ENCODE measurements around the gene MAPK7. TPM values are rescaled to one million over a fixed set of nuclear protein-coding genes. Genes with fewer than 3 reads are reported as not detected.

The MAPK7 gene
- polyA plus RNA-seq, 2 of the 4 experiments (the other 2 are of a cell fraction) = 7.2 to 25.8 TPM

- TF ChIP-seq, protein P1, sequence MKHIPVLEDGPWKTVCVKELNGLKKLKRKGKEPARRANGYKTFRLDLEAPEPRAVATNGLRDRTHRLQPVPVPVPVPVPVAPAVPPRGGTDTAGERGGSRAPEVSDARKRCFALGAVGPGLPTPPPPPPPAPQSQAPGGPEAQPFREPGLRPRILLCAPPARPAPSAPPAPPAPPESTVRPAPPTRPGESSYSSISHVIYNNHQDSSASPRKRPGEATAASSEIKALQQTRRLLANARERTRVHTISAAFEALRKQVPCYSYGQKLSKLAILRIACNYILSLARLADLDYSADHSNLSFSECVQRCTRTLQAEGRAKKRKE (CRISPR knock-in tag; IDR thresholded peaks at IDR 0.05; ENCODE audit: low read depth) = no peak
- TF ChIP-seq SMC3 (IDR thresholded peaks at IDR 0.05) (no peak), GATA3 (IDR thresholded peaks at IDR 0.05; ENCODE audit: borderline replicate concordance) (no peak), ZC3H11A (IDR thresholded peaks at IDR 0.05) (no peak), CEBPB (IDR thresholded peaks at IDR 0.05) (no peak), RARB (CRISPR knock-in tag; IDR thresholded peaks at IDR 0.05) (no peak), JUNB (IDR thresholded peaks at IDR 0.05) (no peak)
- TF ChIP-seq, protein P2, sequence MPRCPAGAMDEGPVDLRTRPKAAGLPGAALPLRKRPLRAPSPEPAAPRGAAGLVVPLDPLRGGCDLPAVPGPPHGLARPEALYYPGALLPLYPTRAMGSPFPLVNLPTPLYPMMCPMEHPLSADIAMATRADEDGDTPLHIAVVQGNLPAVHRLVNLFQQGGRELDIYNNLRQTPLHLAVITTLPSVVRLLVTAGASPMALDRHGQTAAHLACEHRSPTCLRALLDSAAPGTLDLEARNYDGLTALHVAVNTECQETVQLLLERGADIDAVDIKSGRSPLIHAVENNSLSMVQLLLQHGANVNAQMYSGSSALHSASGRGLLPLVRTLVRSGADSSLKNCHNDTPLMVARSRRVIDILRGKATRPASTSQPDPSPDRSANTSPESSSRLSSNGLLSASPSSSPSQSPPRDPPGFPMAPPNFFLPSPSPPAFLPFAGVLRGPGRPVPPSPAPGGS (IDR thresholded peaks at IDR 0.05) = no peak
Observed at GRCh38 chr17:19354748-19355147, 23.6 kb upstream of the MAPK7 start (continued).

DNA sequence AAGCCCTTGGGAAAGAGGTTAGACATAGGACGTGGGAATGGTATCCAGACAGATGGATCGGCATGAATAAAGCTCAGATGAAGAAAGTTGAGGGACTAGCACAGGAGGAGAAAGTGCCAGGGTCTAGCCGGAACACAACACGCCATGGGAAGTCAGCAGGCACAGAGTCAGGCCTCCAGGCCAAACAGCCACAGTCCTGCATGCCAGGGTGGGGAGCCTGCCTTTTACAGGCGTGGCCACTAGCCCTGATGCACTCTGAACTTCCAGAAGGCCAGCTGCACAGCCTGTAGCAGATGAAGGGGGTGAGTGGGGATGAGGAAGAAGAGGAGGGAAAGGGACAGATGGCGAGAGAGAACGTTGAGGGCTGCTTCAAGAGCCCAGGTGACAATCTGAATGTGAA is 20.9 kb upstream of the MAPK7 start:
- FAIRE-seq (no peak), ATAC-seq (no peak), DNase-seq (ENCODE audit: low read depth in 1 of 2, low spot score in 1 of 2) (no peak)
- ChIA-PET POLR2A (interaction anchor here (3.4 kb wide), 1 partner anchor 20 kb away, joined by 12 read pairs; the partner anchor contains the start of gene MAPK7), CTCF (interaction anchor here (1.0 to 14.6 kb wide), 5 partner anchors 8 to 406 kb away, joined by 3 to 362 read pairs (median 3); no protein-coding TSS in a partner anchor)
- Histone ChIP-seq H3K27ac (no peak overlapping the region), H3K4me3 (no peak overlapping the region), H3K4me2 (no peak overlapping the region), H3K9me3 (no peaks in the 10 kb centered on the region), H3K4me1 (peaks cover 22% of the 10 kb centered on the region)
- WGBS (ENCODE audit: missing lambda C conversion rate) = 82% methylated on average over 7 of the region's 7 CpGs
- TF ChIP-seq FOSL2 (IDR thresholded peaks at IDR 0.05) (no peak), FOSL2 (CRISPR knock-in tag; IDR thresholded peaks at IDR 0.05) (no peak), JUNB (IDR thresholded peaks at IDR 0.05) (no peak), MAX (IDR thresholded peaks at IDR 0.05) (no peak), HES2 (IDR thresholded peaks at IDR 0.05) (no peak), NFE2L2 (conservative IDR thresholded peaks at IDR 0.05; ENCODE audit: low read length) (no peak), EP300 (IDR thresholded peaks at IDR 0.05) (no peak), EHMT2 (IDR thresholded peaks at IDR 0.05; ENCODE audit: low read depth) (no peak), BHLHE40 (IDR thresholded peaks at IDR 0.05; ENCODE audit: low read depth, low read length) (no peak), HEYL (CRISPR knock-in tag; IDR thresholded peaks at IDR 0.05) (no peak), GATA3 (IDR thresholded peaks at IDR 0.05; ENCODE audit: borderline replicate concordance) (no peak), CTCF (IDR thresholded peaks at IDR 0.05) (no peak), ZC3H11A (IDR thresholded peaks at IDR 0.05) (no peak), POLR2A (IDR thresholded peaks at IDR 0.05; ENCODE audit: low read length) (no peak)
- TF ChIP-seq, protein P3, sequence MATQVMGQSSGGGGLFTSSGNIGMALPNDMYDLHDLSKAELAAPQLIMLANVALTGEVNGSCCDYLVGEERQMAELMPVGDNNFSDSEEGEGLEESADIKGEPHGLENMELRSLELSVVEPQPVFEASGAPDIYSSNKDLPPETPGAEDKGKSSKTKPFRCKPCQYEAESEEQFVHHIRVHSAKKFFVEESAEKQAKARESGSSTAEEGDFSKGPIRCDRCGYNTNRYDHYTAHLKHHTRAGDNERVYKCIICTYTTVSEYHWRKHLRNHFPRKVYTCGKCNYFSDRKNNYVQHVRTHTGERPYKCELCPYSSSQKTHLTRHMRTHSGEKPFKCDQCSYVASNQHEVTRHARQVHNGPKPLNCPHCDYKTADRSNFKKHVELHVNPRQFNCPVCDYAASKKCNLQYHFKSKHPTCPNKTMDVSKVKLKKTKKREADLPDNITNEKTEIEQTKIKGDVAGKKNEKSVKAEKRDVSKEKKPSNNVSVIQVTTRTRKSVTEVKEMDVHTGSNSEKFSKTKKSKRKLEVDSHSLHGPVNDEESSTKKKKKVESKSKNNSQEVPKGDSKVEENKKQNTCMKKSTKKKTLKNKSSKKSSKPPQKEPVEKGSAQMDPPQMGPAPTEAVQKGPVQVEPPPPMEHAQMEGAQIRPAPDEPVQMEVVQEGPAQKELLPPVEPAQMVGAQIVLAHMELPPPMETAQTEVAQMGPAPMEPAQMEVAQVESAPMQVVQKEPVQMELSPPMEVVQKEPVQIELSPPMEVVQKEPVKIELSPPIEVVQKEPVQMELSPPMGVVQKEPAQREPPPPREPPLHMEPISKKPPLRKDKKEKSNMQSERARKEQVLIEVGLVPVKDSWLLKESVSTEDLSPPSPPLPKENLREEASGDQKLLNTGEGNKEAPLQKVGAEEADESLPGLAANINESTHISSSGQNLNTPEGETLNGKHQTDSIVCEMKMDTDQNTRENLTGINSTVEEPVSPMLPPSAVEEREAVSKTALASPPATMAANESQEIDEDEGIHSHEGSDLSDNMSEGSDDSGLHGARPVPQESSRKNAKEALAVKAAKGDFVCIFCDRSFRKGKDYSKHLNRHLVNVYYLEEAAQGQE (IDR thresholded peaks at IDR 0.05) = no peak
